ENCODE results near the gene LZTS3.

DNA sequence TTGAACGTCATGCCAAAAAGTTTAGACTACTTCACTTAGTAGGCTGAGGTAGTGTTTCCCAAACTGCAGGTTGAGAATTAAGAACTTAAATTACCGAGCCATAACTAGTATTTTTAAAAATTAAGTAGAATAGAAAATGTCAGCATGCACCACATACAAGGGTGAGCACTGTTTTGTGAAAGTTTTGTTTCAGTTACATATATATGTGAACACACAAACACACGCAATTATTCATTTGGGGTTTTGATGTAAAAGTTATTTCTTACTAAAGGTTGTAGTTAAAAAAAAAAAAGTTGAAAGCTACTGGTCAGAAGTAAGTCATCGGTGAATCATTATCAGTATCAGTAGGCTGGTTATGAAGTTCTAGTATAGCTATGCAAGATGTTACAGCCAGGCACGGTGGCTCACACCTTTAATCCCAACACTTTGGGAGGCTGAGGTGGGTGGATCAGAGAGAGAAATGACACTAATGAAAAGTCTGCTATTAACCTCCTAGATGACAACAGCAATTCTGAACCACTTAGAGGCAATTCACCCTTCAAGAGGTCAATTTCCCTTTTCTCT lies 37.8 kb downstream of the LZTS3 start:
- TF ChIP-seq SIN3A (IDR thresholded peaks at IDR 0.05; ENCODE audit: borderline replicate concordance, low read depth, low read length) (no peak), ZBTB7A (CRISPR knock-in tag; IDR thresholded peaks at IDR 0.05) (no peak), EZH2 (conservative IDR thresholded peaks at IDR 0.05; ENCODE audit: low read depth, low read length) (no peak), U2AF1 (optimal IDR thresholded peaks at IDR 0.05; ENCODE audit: low read depth, low read length) (no peak), RBFOX2 (IDR thresholded peaks at IDR 0.05; ENCODE audit: low read depth, low read length) (no peak), DMAP1 (CRISPR knock-in tag; IDR thresholded peaks at IDR 0.05) (no peak), GTF2F1 (IDR thresholded peaks at IDR 0.05; ENCODE audit: low read length) (no peak), MAX (IDR thresholded peaks at IDR 0.05) (no peak), POLR2AphosphoS5 (IDR thresholded peaks at IDR 0.05; ENCODE audit: low read depth, low read length) (no peak)
- TF ChIP-seq, protein P1, sequence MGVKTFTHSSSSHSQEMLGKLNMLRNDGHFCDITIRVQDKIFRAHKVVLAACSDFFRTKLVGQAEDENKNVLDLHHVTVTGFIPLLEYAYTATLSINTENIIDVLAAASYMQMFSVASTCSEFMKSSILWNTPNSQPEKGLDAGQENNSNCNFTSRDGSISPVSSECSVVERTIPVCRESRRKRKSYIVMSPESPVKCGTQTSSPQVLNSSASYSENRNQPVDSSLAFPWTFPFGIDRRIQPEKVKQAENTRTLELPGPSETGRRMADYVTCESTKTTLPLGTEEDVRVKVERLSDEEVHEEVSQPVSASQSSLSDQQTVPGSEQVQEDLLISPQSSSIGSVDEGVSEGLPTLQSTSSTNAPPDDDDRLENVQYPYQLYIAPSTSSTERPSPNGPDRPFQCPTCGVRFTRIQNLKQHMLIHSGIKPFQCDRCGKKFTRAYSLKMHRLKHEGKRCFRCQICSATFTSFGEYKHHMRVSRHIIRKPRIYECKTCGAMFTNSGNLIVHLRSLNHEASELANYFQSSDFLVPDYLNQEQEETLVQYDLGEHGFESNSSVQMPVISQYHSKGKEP (CRISPR knock-in tag; IDR thresholded peaks at IDR 0.05): no peak
